CD14-positive monocyte (primary cell): ENCODE data around the gene SORD. TPM values are rescaled to one million over a fixed set of nuclear protein-coding genes. Genes with fewer than 3 reads are reported as not detected.
"Not testable (repeated sequence)": the region's sequence is repeated elsewhere in the genome, so short reads cannot be mapped to it uniquely, and the experiment has no call there.

Source experiments
- DNase-seq, 3 donors: peaks; one replicate each; pipeline ENCODE4 v3.0.0-alpha.2; 2011 to 2022
- H2AFZ ChIP-seq: 2 replicates; pipeline ENCODE4 v1.6.0; 2012; ENCODE audit warnings: mild to moderate bottlenecking, low read depth, low read length, inconsistent platforms; ENCODE audit not compliant: insufficient read depth, poor library complexity, severe bottlenecking
- H3K27ac ChIP-seq, 2 donors: 1 replicate in 1 of 2; 2 replicates in 1 of 2; pipeline ENCODE4 v1.5.1; 2012 to 2013; ENCODE audit warnings: low read length in 2 of 2, control low read depth in 1 of 2, inconsistent platforms in 1 of 2, low read depth in 1 of 2, mild to moderate bottlenecking in 1 of 2
- H3K27me3 ChIP-seq, 2 donors: one replicate each; pipeline versions ENCODE4 v1.6.0 to v1.6.1; 2011 to 2013; ENCODE audit warnings: low read length in 2 of 2; ENCODE audit not compliant: control insufficient read depth in 2 of 2, insufficient read depth in 2 of 2
- H3K36me3 ChIP-seq, 2 donors: replicated peaks in 1 of 2; 1 replicate in 1 of 2; 2 replicates in 1 of 2; pipeline versions ENCODE4 v1.5.1 to v1.6.1; 2012 to 2013; ENCODE audit warnings: low read length in 2 of 2, control low read depth in 1 of 2, inconsistent platforms in 1 of 2, mild to moderate bottlenecking in 1 of 2; ENCODE audit not compliant: insufficient read depth in 2 of 2, control insufficient read depth in 1 of 2
- H3K4me1 ChIP-seq, 2 donors: 1 replicate in 1 of 2; 2 replicates in 1 of 2; pipeline versions ENCODE4 v1.5.1 to v1.6.1; 2012 to 2013; ENCODE audit warnings: low read length in 2 of 2, control low read depth in 1 of 2, inconsistent platforms in 1 of 2, mild to moderate bottlenecking in 1 of 2, moderate library complexity in 1 of 2; ENCODE audit not compliant: insufficient read depth in 2 of 2, control insufficient read depth in 1 of 2
- H3K4me2 ChIP-seq: replicated peaks from 2 replicates; pipeline ENCODE3; 2012; ENCODE audit warnings: low read length, moderate library complexity, mild to moderate bottlenecking; ENCODE audit not compliant: poor library complexity, severe bottlenecking; ENCODE audit errors: extremely low read depth
- H3K4me3 ChIP-seq, 3 experiments: fragments of 200-600 bp in 1 of 3; sonication (generic) in 1 of 3; replicated peaks in 1 of 3; 1 replicate in 2 of 3; 2 replicates in 1 of 3; pipeline ENCODE4 v1.5.1; 2011 to 2013; ENCODE audit warnings: low read length in 3 of 3, mild to moderate bottlenecking in 3 of 3, control low read depth in 2 of 3, low read depth in 2 of 3, inconsistent platforms in 1 of 3, moderate library complexity in 1 of 3
- H3K79me2 ChIP-seq: 2 replicates; pipeline ENCODE4 v1.6.0; 2012; ENCODE audit warnings: mild to moderate bottlenecking, control low read depth, inconsistent platforms, low read length, moderate library complexity; ENCODE audit not compliant: insufficient read depth
- H3K9ac ChIP-seq: 2 replicates; pipeline ENCODE4 v1.6.0; 2017; ENCODE audit warnings: low read length, mild to moderate bottlenecking; ENCODE audit not compliant: insufficient read depth, poor library complexity, severe bottlenecking
- H3K9me3 ChIP-seq, 2 donors: replicated peaks in 1 of 2; 1 replicate in 1 of 2; 2 replicates in 1 of 2; pipeline versions ENCODE4 v1.5.1 to v1.6.1; 2012 to 2013; ENCODE audit warnings: low read length in 2 of 2, control low read depth in 1 of 2; ENCODE audit not compliant: control insufficient read depth in 1 of 2, insufficient read depth in 1 of 2
- H4K20me1 ChIP-seq: 2 replicates; pipeline ENCODE4 v1.6.0; 2012; ENCODE audit warnings: mild to moderate bottlenecking, low read length, control low read depth, moderate library complexity; ENCODE audit not compliant: insufficient read depth
- H3K27ac Mint-ChIP-seq, 7 donors: one replicate each; pipeline ENCODE4 v1.8.0; 2020; ENCODE audit warnings: mild to moderate bottlenecking in 7 of 7, mixed read lengths in 7 of 7, moderate library complexity in 6 of 7, inconsistent platforms in 2 of 7
- H3K27me3 Mint-ChIP-seq, 3 donors: one replicate each; pipeline ENCODE4 v1.8.0; 2021 to 2022; ENCODE audit warnings: low read depth in 3 of 3, mild to moderate bottlenecking in 3 of 3, mixed read lengths in 3 of 3, moderate library complexity in 3 of 3, inconsistent platforms in 1 of 3
- H3K36me3 Mint-ChIP-seq, 2 donors: one replicate each; pipeline ENCODE4 v1.8.0; 2020; ENCODE audit warnings: mixed read lengths in 2 of 2, inconsistent platforms in 1 of 2, mild to moderate bottlenecking in 1 of 2
- H3K4me1 Mint-ChIP-seq: one replicate; pipeline ENCODE4 v1.8.0; 2020; ENCODE audit warnings: mild to moderate bottlenecking, mixed read lengths
- H3K4me3 Mint-ChIP-seq, 2 donors: one replicate each; pipeline ENCODE4 v1.8.0; 2020; ENCODE audit warnings: mild to moderate bottlenecking in 2 of 2, mixed read lengths in 2 of 2, moderate library complexity in 1 of 2
- H3K9me3 Mint-ChIP-seq, 7 donors: one replicate each; pipeline ENCODE4 v1.8.0; 2020 to 2022; ENCODE audit warnings: mixed read lengths in 7 of 7, mild to moderate bottlenecking in 6 of 7, moderate library complexity in 6 of 7, inconsistent platforms in 2 of 7
- WGBS: methylation state at CpG from one replicate; pipeline ENCODE4 v1.1.5; 2013; ENCODE audit warnings: missing lambda C conversion rate; ENCODE audit not compliant: insufficient coverage; 5-methylcytosine and 5-hydroxymethylcytosine counted together
- intact Hi-C, 2 donors: fragments of 100-400 bp; cut with micrococcal nuclease; formaldehyde crosslinking; loops; one replicate each; pipeline versions ENCODE4 v1.15.0 to v1.15.1; 2023
- polyA plus RNA-seq, 3 donors: library from polyadenylated mRNA; depleted of rRNA in 1 of 3; unstranded in 2 of 3; stranded (reverse) in 1 of 3; fragments of 300-500 nt in 2 of 3; fragments of >200 nt in 1 of 3; fragmentation: Illumina TruSeq in 2 of 3; gene quantifications; 1 replicate in 2 of 3; 2 replicates in 1 of 3; pipeline ENCODE4 v1.2.3, GENCODE V29; 2012 to 2021
- TF ChIP-seq, protein P1 (sequence below): fragments of 200-600 bp; IDR thresholded peaks from one replicate; pipeline ENCODE4 v1.8.0; 2022; ENCODE audit warnings: antibody characterized with exemption, mild to moderate bottlenecking

SORD gene
- polyA plus RNA-seq, 3 donors = 17.9 to 22.6 (median 21.7) TPM

DNA sequence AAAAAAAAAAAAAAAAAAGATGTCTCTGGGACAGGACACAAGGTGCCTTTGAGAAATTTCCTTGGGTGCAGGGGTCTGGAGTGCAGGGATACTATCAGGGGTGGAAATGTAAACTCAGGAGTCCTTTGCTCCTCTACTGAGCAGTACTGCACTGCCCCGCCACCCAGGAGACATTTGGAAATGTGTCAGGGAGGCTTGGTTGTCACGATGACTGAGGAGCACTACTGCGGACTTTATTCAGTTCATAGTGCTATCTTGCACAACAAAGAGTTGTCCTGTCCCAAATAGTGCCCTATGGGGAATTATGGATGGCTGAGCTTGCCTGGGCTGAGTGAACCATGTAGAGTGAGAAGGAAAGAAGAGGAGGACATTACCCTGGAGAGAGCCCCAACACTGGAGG is 2.6 kb downstream of the SORD start:
- H2AFZ ChIP-seq, DNase-seq, H3K27me3 ChIP-seq, intact Hi-C loops, H3K4me3 ChIP-seq, H3K9me3 ChIP-seq, H3K4me2 ChIP-seq, H3K9me3 Mint-ChIP-seq, H4K20me1 ChIP-seq, H3K36me3 ChIP-seq, H3K27ac ChIP-seq, H3K9ac ChIP-seq, H3K27me3 Mint-ChIP-seq, H3K4me3 Mint-ChIP-seq: not testable (repeated sequence)
- peaks cover 20% of the 10 kb centered on the region for H3K79me2 ChIP-seq
- peaks cover 15 to 20% of the 10 kb centered on the region in 2 donors for H3K4me1 ChIP-seq
- Mint-ChIP-seq H3K4me1 (peaks cover 33% of the 10 kb centered on the region), H3K27ac (peak overlapping the region in 1 of 7 donors; percentile 67), H3K36me3 (peaks cover 10 to 16% of the 10 kb centered on the region in 2 donors)
- no CpG with 5 or more reads among the region's 3 CpGs for WGBS

DNA sequence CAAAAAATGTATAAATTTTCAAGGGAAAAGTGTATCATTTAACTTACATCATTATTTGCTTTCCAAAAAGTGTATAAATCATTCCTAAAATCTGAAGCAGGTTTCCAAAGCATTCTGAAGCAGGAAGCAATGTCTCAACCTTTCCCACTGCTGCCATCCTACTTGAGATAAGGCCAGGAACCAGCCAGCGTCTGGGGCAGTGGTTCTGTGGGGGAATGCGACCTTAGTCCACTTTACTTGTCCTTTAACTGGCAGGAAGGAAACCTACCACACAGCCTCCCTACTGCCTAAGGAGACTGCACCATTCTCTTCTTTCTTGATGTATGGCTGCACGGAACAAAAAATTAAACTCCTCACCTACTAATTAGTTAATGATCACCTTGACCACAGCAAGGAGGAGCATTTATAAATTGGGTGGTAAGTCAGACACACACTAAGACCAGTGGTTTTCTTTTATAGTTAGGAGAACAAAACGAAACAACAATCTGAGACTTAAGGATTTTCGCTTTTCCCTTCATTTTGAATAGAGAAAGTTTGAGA is 3.7 kb downstream of the SORD start:
- H3K4me2 ChIP-seq = no peak overlapping the region
- Mint-ChIP-seq H3K27ac (peak overlapping the region in 1 of 7 donors; percentile 19), H3K4me1 (peaks cover 33% of the 10 kb centered on the region), H3K36me3 (peaks cover 16 to 23% of the 10 kb centered on the region in 2 donors), H3K9me3 (peaks cover 0 to 3% (median 0%) of the 10 kb centered on the region in 7 donors), H3K4me3 (no peak overlapping the region), H3K27me3 (peaks cover 0 to 3% (median 1%) of the 10 kb centered on the region in 3 donors)
- no peak overlapping the region for H3K27ac ChIP-seq
- no CpG with 5 or more reads among the region's 5 CpGs for WGBS
- no peak for DNase-seq
- no peaks in the 10 kb centered on the region for H3K27me3 ChIP-seq
- H3K4me1 ChIP-seq = peaks cover 15 to 20% of the 10 kb centered on the region in 2 donors
- no peak overlapping the region for H2AFZ ChIP-seq
- H3K9ac ChIP-seq = no peak overlapping the region
- no peak overlapping the region for H3K4me3 ChIP-seq
- H4K20me1 ChIP-seq = no peaks in the 10 kb centered on the region
- peaks cover 5 to 8% of the 10 kb centered on the region in 2 donors for H3K36me3 ChIP-seq
- peaks cover 20% of the 10 kb centered on the region for H3K79me2 ChIP-seq
- intact Hi-C loops = no loop called here
- TF ChIP-seq, protein P1, sequence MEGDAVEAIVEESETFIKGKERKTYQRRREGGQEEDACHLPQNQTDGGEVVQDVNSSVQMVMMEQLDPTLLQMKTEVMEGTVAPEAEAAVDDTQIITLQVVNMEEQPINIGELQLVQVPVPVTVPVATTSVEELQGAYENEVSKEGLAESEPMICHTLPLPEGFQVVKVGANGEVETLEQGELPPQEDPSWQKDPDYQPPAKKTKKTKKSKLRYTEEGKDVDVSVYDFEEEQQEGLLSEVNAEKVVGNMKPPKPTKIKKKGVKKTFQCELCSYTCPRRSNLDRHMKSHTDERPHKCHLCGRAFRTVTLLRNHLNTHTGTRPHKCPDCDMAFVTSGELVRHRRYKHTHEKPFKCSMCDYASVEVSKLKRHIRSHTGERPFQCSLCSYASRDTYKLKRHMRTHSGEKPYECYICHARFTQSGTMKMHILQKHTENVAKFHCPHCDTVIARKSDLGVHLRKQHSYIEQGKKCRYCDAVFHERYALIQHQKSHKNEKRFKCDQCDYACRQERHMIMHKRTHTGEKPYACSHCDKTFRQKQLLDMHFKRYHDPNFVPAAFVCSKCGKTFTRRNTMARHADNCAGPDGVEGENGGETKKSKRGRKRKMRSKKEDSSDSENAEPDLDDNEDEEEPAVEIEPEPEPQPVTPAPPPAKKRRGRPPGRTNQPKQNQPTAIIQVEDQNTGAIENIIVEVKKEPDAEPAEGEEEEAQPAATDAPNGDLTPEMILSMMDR = no peak
- H3K9me3 ChIP-seq = peaks cover 0 to 5% of the 10 kb centered on the region in 2 donors
